K562 (cell line): ENCODE data around the gene LRRC41. TPM values are rescaled to one million over a fixed set of nuclear protein-coding genes. Genes with fewer than 3 reads are reported as not detected.
A peak's percentile ranks its signal among the peaks of the same experiment; 100 is the strongest.
"Not testable (repeated sequence)": the region's sequence is repeated elsewhere in the genome, so short reads cannot be mapped to it uniquely, and the experiment has no call there.

Experiments
- ATAC-seq: fragments of 200-7000 bp; cut with Tn5 transposase; 3 replicates; pipeline ENCODE4 v1.9.1; 2020; ENCODE audit warnings: moderate library complexity
- BruUV-seq: library from RNA; stranded (reverse); fragments of 400-500 nt; replicated peaks from 2 replicates; lab custom pipeline; 2021; lab: Mats Ljungman, UMichigan
- CTCF ChIA-PET: fragments of 300-600 bp; formaldehyde crosslinking; extraction: SDS; loops from one replicate; lab custom pipeline; 2021; ENCODE audit warnings: low intra/inter-chr PET ratio; lab: Yijun Ruan, JAX
- POLR2A ChIA-PET: fragments of 300-600, 350-650 bp; sonication (Branson Sonifier 250); formaldehyde crosslinking; extraction: SDS; loops from one replicate; lab custom pipeline; 2021; ENCODE audit warnings: antibody characterized with exemption, inconsistent platforms; lab: Yijun Ruan, JAX
- DNase-seq, 4 experiments: peaks; one replicate each; pipeline versions ENCODE4 v3.0.0 to v3.0.0-alpha.2; 2011 to 2018; ENCODE audit warnings: low spot score in 3 of 4, mixed read lengths in 3 of 4; ENCODE audit errors: extremely low read depth in 1 of 4
- FAIRE-seq: peaks from 2 replicates; lab custom pipeline; 2011; peaks lifted over from hg19 to GRCh38; lab: Jason Lieb, UNC
- H2AFZ ChIP-seq: 2 replicates; pipeline ENCODE4 v1.6.0; 2011; ENCODE audit warnings: low read depth, low read length, control low read depth, inconsistent platforms
- H3K27ac ChIP-seq: fragments of 200-600 bp; 3 replicates; pipeline ENCODE4 v1.8.0; 2011; ENCODE audit warnings: low read depth, mild to moderate bottlenecking, control low read depth, inconsistent platforms, low read length, moderate library complexity, mixed read lengths; ENCODE audit errors: extremely low read depth
- H3K27me3 ChIP-seq, 2 experiments: fragments of 300-600 bp in 1 of 2; 2 replicates in 1 of 2; 3 replicates in 1 of 2; pipeline versions ENCODE4 v1.6.0 to v1.8.0; 2011; ENCODE audit warnings: inconsistent platforms in 2 of 2, low read length in 2 of 2, mild to moderate bottlenecking in 1 of 2, mixed read lengths in 1 of 2, moderate library complexity in 1 of 2; ENCODE audit not compliant: control insufficient read depth in 2 of 2, insufficient read depth in 2 of 2
- H3K36me3 ChIP-seq: fragments of 300-600 bp; 3 replicates; pipeline ENCODE4 v1.8.0; 2011; ENCODE audit warnings: mild to moderate bottlenecking, low read length, inconsistent platforms; ENCODE audit not compliant: control insufficient read depth, insufficient read depth
- H3K4me1 ChIP-seq, 2 experiments: fragments of 200-600 bp in 1 of 2; replicated peaks in 1 of 2; 2 replicates in 1 of 2; 3 replicates in 1 of 2; pipeline versions ENCODE4 v1.5.1 to v1.8.0; 2011; ENCODE audit warnings: inconsistent platforms in 2 of 2, low read length in 2 of 2, mild to moderate bottlenecking in 1 of 2, mixed read lengths in 1 of 2, moderate library complexity in 1 of 2; ENCODE audit not compliant: control insufficient read depth in 2 of 2, insufficient read depth in 2 of 2
- H3K4me2 ChIP-seq: 2 replicates; pipeline ENCODE4 v1.6.1; 2011; ENCODE audit warnings: low read length, control low read depth, inconsistent platforms, mixed read lengths; ENCODE audit not compliant: insufficient read depth
- H3K4me3 ChIP-seq: fragments of 200-600 bp; sonication (generic), shearing (Covaris generic); 2 replicates; pipeline ENCODE4 v1.5.1; 2016; ENCODE audit warnings: control low read depth, inconsistent platforms
- H3K79me2 ChIP-seq: fragments of 200-600 bp; 3 replicates; pipeline ENCODE4 v1.8.0; 2011; ENCODE audit warnings: low read length, inconsistent platforms; ENCODE audit not compliant: control insufficient read depth, insufficient read depth
- H3K9ac ChIP-seq, 2 experiments: 2 replicates each; pipeline versions ENCODE4 v1.6.0 to v1.6.1; 2011; ENCODE audit warnings: low read depth in 2 of 2, low read length in 2 of 2, control low read depth in 1 of 2, inconsistent platforms in 1 of 2, mild to moderate bottlenecking in 1 of 2, mixed read lengths in 1 of 2; ENCODE audit not compliant: insufficient read depth in 1 of 2
- H3K9me1 ChIP-seq: one replicate; pipeline ENCODE4 v1.6.0; 2011; ENCODE audit warnings: inconsistent platforms, mild to moderate bottlenecking, low read length, moderate library complexity; ENCODE audit not compliant: control insufficient read depth, insufficient read depth
- H3K9me3 ChIP-seq: replicated peaks from 2 replicates; pipeline ENCODE4 v1.5.1; 2011; ENCODE audit warnings: low read depth, low read length, inconsistent platforms; ENCODE audit not compliant: control insufficient read depth, insufficient read depth
- H4K20me1 ChIP-seq: replicated peaks from 2 replicates; pipeline ENCODE4 v1.6.1; 2011; ENCODE audit warnings: low read length, inconsistent platforms, mixed read lengths; ENCODE audit not compliant: control insufficient read depth, insufficient read depth
- CBX5 ChIP-seq: IDR thresholded peaks from 2 replicates; pipeline ENCODE4 v1.6.1; 2014; ENCODE audit warnings: low read depth, borderline replicate concordance
- RBM25 ChIP-seq: fragments of 200-400 bp; formaldehyde crosslinking; IDR thresholded peaks from 2 replicates; pipeline ENCODE4 v1.6.1; 2018; ENCODE audit warnings: low read length, low read depth, moderate library complexity; ENCODE audit not compliant: severe bottlenecking
- ZNF507 ChIP-seq: conservative IDR thresholded peaks from 2 replicates; pipeline ENCODE4 v1.6.1; 2017; ENCODE audit warnings: missing genetic modification characterization, missing compliant biosample characterization
- WGBS: fragments of 100-300 bp; shearing (Covaris generic); methylation state at CpG from one replicate; pipeline ENCODE4 v1.1.6; 2016; ENCODE audit warnings: low coverage, mixed read lengths; ENCODE audit not compliant: insufficient coverage; ENCODE audit errors: missing lambda C conversion rate; 5-methylcytosine and 5-hydroxymethylcytosine counted together
- in situ Hi-C: fragments of 300-500 bp; cut with MboI; formaldehyde crosslinking; loops from 4 replicates; pipeline ENCODE4 v1.15.0; 2018; ENCODE audit warnings: inconsistent platforms, mixed read lengths
- intact Hi-C: fragments of 100-400 bp; cut with micrococcal nuclease; formaldehyde crosslinking; loops from 2 replicates; pipeline ENCODE4 v1.14.2; 2022
- polyA plus RNA-seq, 8 experiments: library from polyadenylated mRNA; depleted of rRNA in 4 of 8; stranded (reverse) in 5 of 8; unstranded in 3 of 8; fragments of >200 nt; fragmentation: Nextera tagmentation in 2 of 8; fragmentation: Illumina TruSeq in 1 of 8; extraction: Ambion mirVana in 2 of 8; extraction: Trizol in 1 of 8; gene quantifications; 2 replicates each; pipeline versions ENCODE4 v1.2.1 to v1.2.3, GENCODE V29; 2011 to 2014; ENCODE audit warnings: inconsistent platforms in 1 of 8, missing spikeins in 1 of 8
- total RNA-seq, 7 experiments: library from RNA; depleted of rRNA in 6 of 7; stranded (reverse); fragments of >200 nt in 6 of 7; fragmentation: Illumina TruSeq in 2 of 7; extraction: Trizol in 2 of 7; gene quantifications; 2 replicates each; pipeline versions ENCODE4 v1.2.1 to v1.2.3, GENCODE V29; 2011 to 2021; ENCODE audit warnings: low replicate concordance in 1 of 7
- TF ChIP-seq, protein P1 (sequence below): fragments of 450-650 bp; IDR thresholded peaks from 2 replicates; pipeline ENCODE4 v1.6.1; 2018; ENCODE audit not compliant: partially characterized antibody

The LRRC41 gene
- total and polyA plus RNA-seq, 9 of the 15 experiments (the other 6 are each of a cell fraction or from before 2014, with no cell fraction given) = 10.5 to 64.7 (median 44.2) TPM

DNA sequence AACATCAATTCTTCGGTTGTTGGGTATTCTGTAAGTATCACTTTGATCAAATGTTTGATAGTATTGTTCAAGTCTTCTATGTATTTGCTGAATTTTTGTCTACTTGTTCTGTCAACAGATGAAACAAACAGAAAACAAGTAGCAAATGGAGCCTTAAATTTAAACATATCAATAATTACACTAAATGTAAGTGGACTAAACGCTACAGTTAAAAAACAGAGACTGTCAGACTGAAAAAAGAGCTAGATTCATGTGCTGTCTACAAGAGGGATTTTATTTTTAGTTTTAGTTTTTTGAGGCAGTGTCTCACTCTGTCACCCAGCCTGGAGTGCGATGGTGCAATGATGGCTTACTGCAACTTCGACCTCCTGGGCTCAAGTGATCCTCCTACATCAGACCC lies 66.5 kb downstream of the LRRC41 start:
- Histone ChIP-seq H3K9me3 (no peaks in the 10 kb centered on the region), H3K4me1 (no peaks in the 10 kb centered on the region), H3K4me3 (no peak overlapping the region), H2AFZ (no peak overlapping the region), H3K9me1 (no peaks in the 10 kb centered on the region), H3K36me3 (no peaks in the 10 kb centered on the region), H3K79me2 (no peaks in the 10 kb centered on the region), H3K27me3 (no peaks in the 10 kb centered on the region), H3K27ac (no peak overlapping the region), H4K20me1 (no peaks in the 10 kb centered on the region), H3K4me2 (no peak overlapping the region), H3K9ac (no peak overlapping the region)
- TF ChIP-seq CBX5 (no peak), RBM25 (peak; percentile 75), ZNF507 (peak; percentile 95)
- 9% methylated on average over 4 of the region's 4 CpGs for WGBS
- in situ Hi-C loops (no loop called here), intact Hi-C loops (no loop called here)
- ATAC-seq (no peak), DNase-seq (no peak), FAIRE-seq (no peak)
- ChIA-PET POLR2A (interaction anchor here (1.6 kb wide), 1 partner anchor 10 kb away, joined by 6 read pairs; no protein-coding TSS in a partner anchor), CTCF (no interaction called here)
- no TSS peak for BruUV-seq

DNA sequence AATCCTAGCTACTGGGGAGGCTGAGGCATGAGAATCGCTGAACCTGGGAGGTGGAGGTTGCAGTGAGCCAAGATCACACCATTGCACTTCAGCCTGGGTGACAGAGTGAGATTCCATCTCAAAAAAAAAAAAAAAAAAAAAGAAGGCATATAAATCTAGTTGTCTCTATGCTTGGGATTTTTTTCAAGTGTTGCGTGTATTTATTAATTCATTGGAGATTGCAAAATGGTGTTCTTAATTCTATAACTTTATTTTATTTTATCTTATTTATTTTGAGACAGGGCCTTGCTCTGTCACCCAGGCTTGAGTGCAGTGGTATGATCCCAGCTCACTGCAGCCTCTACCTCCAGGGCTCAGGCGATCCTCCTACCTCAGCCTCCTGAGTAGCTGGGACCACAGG lies 72.2 kb downstream of the LRRC41 start:
- ATAC-seq, CTCF ChIA-PET, H3K79me2 ChIP-seq, FAIRE-seq, H3K27ac ChIP-seq, H3K4me1 ChIP-seq, H3K4me3 ChIP-seq, intact Hi-C loops, H3K9ac ChIP-seq, H3K9me1 ChIP-seq, H2AFZ ChIP-seq, DNase-seq, BruUV-seq, H4K20me1 ChIP-seq, H3K36me3 ChIP-seq, H3K27me3 ChIP-seq, H3K9me3 ChIP-seq, in situ Hi-C loops, H3K4me2 ChIP-seq: not testable (repeated sequence)
- 62% methylated on average over 3 of the region's 3 CpGs for WGBS
- TF ChIP-seq, protein P1, sequence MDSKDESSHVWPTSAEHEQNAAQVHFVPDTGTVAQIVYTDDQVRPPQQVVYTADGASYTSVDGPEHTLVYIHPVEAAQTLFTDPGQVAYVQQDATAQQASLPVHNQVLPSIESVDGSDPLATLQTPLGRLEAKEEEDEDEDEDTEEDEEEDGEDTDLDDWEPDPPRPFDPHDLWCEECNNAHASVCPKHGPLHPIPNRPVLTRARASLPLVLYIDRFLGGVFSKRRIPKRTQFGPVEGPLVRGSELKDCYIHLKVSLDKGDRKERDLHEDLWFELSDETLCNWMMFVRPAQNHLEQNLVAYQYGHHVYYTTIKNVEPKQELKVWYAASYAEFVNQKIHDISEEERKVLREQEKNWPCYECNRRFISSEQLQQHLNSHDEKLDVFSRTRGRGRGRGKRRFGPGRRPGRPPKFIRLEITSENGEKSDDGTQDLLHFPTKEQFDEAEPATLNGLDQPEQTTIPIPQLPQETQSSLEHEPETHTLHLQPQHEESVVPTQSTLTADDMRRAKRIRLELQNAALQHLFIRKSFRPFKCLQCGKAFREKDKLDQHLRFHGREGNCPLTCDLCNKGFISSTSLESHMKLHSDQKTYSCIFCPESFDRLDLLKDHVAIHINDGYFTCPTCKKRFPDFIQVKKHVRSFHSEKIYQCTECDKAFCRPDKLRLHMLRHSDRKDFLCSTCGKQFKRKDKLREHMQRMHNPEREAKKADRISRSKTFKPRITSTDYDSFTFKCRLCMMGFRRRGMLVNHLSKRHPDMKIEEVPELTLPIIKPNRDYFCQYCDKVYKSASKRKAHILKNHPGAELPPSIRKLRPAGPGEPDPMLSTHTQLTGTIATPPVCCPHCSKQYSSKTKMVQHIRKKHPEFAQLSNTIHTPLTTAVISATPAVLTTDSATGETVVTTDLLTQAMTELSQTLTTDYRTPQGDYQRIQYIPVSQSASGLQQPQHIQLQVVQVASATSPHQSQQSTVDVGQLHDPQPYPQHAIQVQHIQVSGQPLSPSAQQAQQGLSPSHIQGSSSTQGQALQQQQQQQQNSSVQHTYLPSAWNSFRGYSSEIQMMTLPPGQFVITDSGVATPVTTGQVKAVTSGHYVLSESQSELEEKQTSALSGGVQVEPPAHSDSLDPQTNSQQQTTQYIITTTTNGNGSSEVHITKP = peak; percentile 94
- POLR2A ChIA-PET = interaction anchor here (0.6 to 1.4 kb wide), 6 partner anchors 8 to 452 kb away, joined by 3 to 4 read pairs (median 3); no protein-coding TSS in a partner anchor
